Activated T-cell treated with anti-CD3 and anti-CD28 coated beads, Interleukin-2, amount 50 U/mL, for 4 hours (primary cell): Measurements from ENCODE around the gene CALY. TPM values are rescaled to one million over a fixed set of nuclear protein-coding genes. Genes with fewer than 3 reads are reported as not detected.
A peak's percentile ranks its signal among the peaks of the same experiment; 100 is the strongest.
"Not testable (repeated sequence)": the region's sequence is repeated elsewhere in the genome, so short reads cannot be mapped to it uniquely, and the experiment has no call there.

ENCODE experiments used
- ATAC-seq, 2 donors: fragments of 200-7000 bp; cut with Tn5 transposase; one replicate each; pipeline ENCODE4 v1.10.0; 2021
- DNase-seq: peaks from one replicate; pipeline ENCODE4 v3.0.0-alpha.2; 2020
- H3K27me3 Mint-ChIP-seq: one replicate; pipeline ENCODE4 v1.8.0; 2021; ENCODE audit warnings: low read depth, mixed read lengths
- H3K36me3 Mint-ChIP-seq: one replicate; pipeline ENCODE4 v1.8.0; 2022; ENCODE audit warnings: mixed read lengths; ENCODE audit not compliant: insufficient read depth
- H3K4me1 Mint-ChIP-seq: one replicate; pipeline ENCODE4 v1.8.0; 2021; ENCODE audit warnings: low read depth, mixed read lengths
- H3K4me3 Mint-ChIP-seq: one replicate; pipeline ENCODE4 v1.8.0; 2021; ENCODE audit warnings: mild to moderate bottlenecking, moderate library complexity, mixed read lengths
- H3K9me3 Mint-ChIP-seq: one replicate; pipeline ENCODE4 v1.8.0; 2021; ENCODE audit warnings: mixed read lengths
- total RNA-seq, 3 donors: library from RNA; stranded (reverse); gene quantifications; one replicate each; pipeline ENCODE4 v1.2.1, GENCODE V29; 2021

CALY gene, protein sequence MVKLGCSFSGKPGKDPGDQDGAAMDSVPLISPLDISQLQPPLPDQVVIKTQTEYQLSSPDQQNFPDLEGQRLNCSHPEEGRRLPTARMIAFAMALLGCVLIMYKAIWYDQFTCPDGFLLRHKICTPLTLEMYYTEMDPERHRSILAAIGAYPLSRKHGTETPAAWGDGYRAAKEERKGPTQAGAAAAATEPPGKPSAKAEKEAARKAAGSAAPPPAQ
- not detected for total RNA-seq

DNA sequence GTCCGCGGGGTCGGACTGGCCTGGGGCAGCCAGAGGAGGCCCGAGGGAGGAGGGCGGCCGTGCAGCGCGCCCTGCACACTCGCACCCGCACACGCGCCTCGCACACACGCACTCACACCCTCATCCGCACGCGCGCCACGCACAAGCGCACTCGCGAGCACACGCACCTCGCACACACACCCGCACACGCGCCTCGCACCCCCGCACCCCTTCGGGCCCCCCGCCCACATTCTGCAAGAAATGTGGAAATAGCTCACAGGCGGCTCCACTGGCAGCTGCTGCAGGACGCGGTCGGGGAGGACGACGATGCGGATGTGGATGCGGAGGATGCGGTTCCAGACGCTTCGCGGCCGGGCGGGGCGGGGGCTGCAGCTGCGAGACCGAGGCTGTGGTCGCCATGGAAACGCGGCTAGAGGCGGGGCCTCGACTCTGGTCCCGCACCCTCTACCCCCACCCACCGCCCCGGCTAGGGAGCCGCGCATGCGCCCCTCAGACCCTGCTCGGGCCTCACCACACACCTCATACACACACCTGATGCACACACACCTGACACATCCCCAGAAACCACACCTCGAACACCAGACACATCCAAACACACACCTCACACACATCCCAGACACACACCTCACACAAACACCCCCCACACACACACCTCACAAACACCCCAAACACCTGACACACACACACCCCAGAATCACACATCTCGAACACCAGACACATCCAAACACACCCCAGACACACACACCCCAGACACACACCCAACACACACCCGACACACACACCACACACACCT is at the start of gene CALY:
TSS of gene CALY (minus strand) at position 320 of the 793 bp plus-strand sequence. CDS start 7,907 bp downstream, outside the sequence.
- peak within 1 kb of the TSS; percentile 62 for H3K4me3 Mint-ChIP-seq
- no peaks in the 10 kb centered on the region for H3K9me3 Mint-ChIP-seq
- H3K4me1 Mint-ChIP-seq = peaks cover 6% of the 10 kb centered on the region
- peaks cover 6% of the 10 kb centered on the region for H3K27me3 Mint-ChIP-seq
- DNase-seq (peak; percentile 75), ATAC-seq (peak; percentile 41 to 46)
- H3K36me3 Mint-ChIP-seq = no peaks in the 10 kb centered on the region

DNA sequence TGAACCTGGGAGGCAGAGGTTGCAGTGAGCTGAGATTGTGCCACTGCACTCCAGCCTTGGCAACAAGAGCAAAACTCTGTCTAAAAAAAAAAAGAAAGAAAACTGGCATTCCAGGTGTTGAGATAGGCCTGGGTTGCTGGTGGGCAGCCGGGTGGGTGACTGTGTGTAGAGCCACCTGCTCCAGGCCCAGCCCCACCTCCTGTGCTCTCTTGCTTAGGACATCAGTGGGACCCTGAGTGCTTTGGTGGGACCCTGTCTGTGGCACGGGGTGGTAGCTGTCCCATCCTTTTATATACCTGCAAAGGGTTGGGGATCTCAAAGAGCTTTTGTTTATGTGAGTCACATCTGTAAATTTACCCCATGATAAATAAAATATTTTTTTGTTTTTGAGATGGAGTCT is 48.5 kb upstream of the CALY start:
- no peak for DNase-seq
- ATAC-seq = no peak

DNA sequence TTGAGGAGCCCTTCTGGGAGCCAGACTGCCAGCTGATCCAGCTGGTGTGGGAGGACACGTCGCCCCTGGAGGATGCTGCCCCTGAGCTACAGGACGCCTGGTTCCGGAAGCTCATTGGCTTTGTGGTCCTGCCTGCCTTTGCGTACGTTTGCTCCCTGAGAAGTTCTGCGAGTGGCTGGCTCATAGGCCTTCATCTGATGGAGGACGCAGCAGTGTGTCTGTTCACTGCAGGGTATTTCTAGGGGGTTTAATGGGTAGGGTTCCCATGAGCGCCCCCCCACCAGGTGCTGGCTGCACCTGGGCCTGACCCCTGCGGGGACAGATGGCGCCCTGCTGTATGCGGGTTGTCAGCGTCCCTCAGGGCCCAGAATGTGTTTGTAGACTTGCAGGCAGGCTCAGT is 47.4 kb upstream of the CALY start:
- ATAC-seq (no peak), DNase-seq (no peak)
- Mint-ChIP-seq H3K9me3 (no peaks in the 10 kb centered on the region), H3K4me1 (peaks cover 18% of the 10 kb centered on the region), H3K27me3 (no peaks in the 10 kb centered on the region), H3K36me3 (no peaks in the 10 kb centered on the region), H3K4me3 (no peak overlapping the region)

More for the DNA sequence above, 48.5 kb upstream of the CALY start:
- Mint-ChIP-seq H3K36me3 (no peaks in the 10 kb centered on the region), H3K27me3 (no peaks in the 10 kb centered on the region), H3K4me3 (no peak overlapping the region), H3K9me3 (no peaks in the 10 kb centered on the region), H3K4me1 (peaks cover 22% of the 10 kb centered on the region)

DNA sequence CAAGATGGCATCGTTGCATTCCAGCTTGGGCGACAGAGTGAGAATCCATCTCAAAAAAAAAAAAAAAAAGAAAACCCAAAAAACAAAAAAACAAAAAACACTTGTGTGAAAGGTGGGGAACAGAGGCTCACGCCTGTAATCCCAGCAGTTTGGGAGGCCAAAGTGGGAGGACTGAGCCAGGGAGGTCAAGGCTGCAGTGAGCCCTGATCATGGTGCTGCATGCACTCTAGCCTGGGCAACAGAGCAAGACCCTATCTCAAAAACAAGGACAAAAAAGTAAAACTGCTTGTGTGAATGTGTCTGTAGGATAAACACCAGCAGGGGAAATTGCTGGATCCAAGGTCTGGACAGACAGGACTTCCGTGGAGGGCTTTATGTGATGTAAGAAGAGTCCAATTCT is 46.9 kb upstream of the CALY start:
- Mint-ChIP-seq H3K4me1 (peaks cover 13% of the 10 kb centered on the region), H3K27me3 (no peaks in the 10 kb centered on the region), H3K36me3 (no peaks in the 10 kb centered on the region), H3K9me3 (no peaks in the 10 kb centered on the region), H3K4me3 (no peak overlapping the region)
- DNase-seq = no peak
- no peak for ATAC-seq

DNA sequence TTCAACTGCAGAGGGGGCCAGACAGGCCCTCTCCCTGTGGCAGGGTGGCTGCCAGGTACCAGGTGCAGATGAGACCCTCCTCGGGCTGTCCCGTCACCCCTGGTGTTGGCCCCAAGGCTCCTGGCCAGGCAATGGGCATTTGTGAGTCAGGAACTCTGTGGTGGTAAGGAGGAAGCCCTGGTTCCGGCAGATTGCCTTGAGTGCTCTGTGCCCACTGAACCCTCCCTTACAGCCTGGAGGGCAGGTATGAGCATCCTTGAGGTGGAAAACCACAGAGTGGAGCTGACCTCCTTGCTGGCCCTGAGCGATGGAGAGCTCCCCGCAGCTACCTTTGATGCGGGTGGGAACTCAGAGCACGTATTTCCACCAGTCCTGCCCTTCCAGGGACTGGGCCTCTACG is 44.3 kb upstream of the CALY start:
- peaks cover 12% of the 10 kb centered on the region for H3K4me1 Mint-ChIP-seq
- H3K36me3 Mint-ChIP-seq = no peaks in the 10 kb centered on the region
- H3K4me3 Mint-ChIP-seq = no peak overlapping the region
- H3K27me3 Mint-ChIP-seq = no peaks in the 10 kb centered on the region
- DNase-seq = no peak
- no peaks in the 10 kb centered on the region for H3K9me3 Mint-ChIP-seq
- no peak for ATAC-seq

DNA sequence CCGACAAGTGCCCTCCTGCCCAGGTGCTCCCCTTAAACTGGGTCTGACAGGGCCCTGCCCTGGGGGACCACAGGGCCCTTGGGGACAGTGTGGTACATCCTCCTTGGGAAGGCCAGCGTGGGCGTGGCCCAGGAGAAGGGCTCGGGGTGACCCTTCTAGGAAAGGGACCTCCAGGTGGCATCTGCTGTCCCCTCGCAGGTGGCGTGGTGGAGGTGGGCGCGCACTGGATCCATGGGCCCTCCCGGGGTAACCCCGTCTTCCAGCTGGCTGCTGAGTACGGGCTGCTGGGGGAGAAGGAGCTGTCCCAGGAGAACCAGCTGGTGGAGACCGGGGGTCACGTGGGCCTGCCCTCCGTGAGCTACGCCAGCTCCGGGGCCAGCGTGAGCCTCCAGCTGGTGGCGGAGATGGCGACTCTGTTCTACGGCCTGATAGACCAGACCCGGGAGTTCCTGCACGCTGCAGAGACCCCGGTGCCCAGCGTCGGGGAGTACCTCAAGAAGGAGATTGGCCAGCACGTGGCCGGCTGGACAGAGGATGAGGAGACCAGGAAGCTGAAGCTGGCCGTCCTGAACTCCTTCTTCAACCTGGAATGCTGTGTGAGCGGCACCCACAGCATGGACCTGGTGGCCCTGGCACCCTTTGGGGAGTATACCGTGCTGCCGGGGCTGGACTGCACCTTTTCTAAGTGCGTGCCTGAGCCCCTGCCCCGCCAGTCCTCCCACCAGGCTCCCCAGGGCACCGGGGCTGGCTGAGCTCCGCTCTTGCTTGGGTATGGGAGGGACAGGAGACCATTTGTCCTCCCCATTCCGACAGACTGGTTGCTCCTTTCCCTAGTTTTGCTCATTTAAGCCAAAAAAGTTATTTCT is 43.3 kb upstream of the CALY start:
- Mint-ChIP-seq H3K4me3 (peak overlapping the region; percentile 72), H3K27me3 (no peaks in the 10 kb centered on the region), H3K36me3 (no peaks in the 10 kb centered on the region), H3K9me3 (no peaks in the 10 kb centered on the region), H3K4me1 (peaks cover 12% of the 10 kb centered on the region)
- DNase-seq (no peak), ATAC-seq (peak in 1 of 2 donors; percentile 1)

DNA sequence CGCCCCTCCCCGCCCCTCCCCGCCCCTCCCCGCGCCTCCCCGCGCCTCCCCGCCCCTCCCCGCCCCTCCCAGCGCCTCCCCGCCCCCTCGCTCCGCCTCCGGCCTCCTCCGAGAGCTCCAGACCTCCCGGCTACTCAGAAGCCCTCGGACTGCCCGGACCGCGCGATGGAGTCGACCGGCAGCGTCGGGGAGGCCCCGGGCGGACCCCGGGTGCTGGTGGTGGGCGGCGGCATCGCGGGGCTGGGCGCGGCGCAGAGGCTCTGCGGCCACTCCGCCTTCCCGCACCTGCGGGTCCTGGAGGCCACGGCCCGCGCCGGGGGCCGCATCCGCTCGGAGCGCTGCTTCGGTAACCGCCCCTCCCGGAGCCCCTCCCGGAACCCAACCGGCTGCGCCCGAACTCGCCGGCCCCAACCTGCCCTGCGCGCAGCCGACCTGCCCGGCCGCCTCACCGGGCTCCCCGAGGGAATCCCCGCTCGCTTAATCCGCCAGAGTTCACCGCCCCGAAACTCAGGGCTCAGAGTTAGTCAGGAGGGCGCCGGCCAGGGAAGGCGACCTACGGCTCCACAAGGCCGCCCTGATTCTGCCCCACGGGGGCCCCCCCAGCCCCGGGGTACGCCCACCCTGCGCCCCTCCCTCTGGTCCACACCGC is 42.6 kb upstream of the CALY start, which contains the start of gene PAOX:
TSS of gene PAOX (plus strand) at position 111 of the 649 bp plus-strand sequence. CDS start at position 166, 55 bp downstream.
- H3K4me1 Mint-ChIP-seq = peaks cover 12% of the 10 kb centered on the region
- no peaks in the 10 kb centered on the region for H3K9me3 Mint-ChIP-seq
- peak; percentile 57 for DNase-seq
- ATAC-seq = peak; percentile 74 to 75
- no peaks in the 10 kb centered on the region for H3K27me3 Mint-ChIP-seq
- peak within 1 kb of the TSS; percentile 81 for H3K4me3 Mint-ChIP-seq
- no peaks in the 10 kb centered on the region for H3K36me3 Mint-ChIP-seq

DNA sequence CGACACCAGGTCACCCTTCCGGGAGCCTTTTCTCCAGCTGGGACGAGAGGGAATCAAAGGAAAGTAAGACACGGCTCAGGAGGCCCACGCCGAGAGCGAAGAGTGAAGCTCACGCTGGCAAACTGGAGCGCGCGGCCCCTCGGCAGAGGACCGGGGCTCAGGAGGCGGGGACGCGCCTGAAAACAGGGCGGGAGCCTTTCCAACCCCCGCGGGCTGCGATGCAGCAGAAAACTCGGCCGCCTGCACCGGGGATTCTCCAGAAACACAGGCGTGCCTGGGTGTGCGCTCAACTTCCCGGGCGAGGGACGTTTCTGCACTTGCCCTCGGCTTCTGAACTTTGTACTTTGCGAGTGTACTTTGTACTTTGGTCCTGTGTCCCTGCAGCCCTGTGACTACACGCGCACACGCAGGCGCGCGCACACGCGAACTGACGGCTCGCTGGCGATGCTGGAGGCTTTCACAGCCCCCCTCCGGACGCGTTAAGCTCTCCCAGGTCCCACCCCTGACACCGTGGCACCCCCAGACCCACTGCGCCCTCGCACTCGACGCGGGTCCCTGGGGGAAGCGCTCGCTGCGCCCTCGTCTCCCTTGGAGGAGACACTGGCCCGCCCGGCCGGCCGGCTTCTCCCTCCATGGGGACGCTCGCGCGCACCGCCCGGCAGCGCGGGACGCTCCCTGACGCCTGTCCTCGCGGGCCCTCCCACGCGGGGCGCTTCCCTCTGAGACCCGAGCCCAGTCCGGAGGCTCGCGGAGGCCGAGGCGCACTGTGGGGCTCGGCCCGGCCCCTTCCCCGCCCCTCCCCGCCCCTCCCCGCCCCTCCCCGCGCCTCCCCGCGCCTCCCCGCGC is 41.8 kb upstream of the CALY start:
- Mint-ChIP-seq H3K36me3 (no peaks in the 10 kb centered on the region), H3K4me1 (peaks cover 15% of the 10 kb centered on the region), H3K4me3 (peak overlapping the region; percentile 81), H3K9me3 (no peaks in the 10 kb centered on the region), H3K27me3 (no peaks in the 10 kb centered on the region)
- DNase-seq (peak; percentile 49), ATAC-seq (peak; percentile 65 to 66)

DNA sequence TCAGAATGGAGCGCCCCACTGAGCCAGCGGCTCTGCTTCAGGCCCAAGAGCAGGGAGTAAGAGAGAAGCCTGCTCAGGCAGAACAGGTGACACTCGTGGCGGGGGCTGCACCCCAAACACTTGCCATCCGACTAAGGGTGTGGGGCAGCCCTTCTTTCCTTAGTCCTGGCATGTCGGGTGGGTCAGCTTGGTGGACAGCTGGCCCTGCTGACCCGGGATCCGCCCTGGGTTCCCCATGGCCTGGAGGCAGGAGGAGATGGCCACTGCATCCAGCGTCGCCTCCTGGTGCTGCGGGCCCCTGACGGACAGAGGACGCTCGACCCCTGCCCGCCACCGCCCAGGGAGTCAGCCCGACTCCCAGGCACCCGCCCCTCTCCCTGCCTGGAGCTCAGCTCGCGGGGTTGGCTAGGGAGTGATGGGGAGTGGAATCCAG is 41.1 kb upstream of the CALY start:
- H3K4me1 Mint-ChIP-seq = peaks cover 15% of the 10 kb centered on the region
- no peaks in the 10 kb centered on the region for H3K9me3 Mint-ChIP-seq
- no peak for ATAC-seq

DNA sequence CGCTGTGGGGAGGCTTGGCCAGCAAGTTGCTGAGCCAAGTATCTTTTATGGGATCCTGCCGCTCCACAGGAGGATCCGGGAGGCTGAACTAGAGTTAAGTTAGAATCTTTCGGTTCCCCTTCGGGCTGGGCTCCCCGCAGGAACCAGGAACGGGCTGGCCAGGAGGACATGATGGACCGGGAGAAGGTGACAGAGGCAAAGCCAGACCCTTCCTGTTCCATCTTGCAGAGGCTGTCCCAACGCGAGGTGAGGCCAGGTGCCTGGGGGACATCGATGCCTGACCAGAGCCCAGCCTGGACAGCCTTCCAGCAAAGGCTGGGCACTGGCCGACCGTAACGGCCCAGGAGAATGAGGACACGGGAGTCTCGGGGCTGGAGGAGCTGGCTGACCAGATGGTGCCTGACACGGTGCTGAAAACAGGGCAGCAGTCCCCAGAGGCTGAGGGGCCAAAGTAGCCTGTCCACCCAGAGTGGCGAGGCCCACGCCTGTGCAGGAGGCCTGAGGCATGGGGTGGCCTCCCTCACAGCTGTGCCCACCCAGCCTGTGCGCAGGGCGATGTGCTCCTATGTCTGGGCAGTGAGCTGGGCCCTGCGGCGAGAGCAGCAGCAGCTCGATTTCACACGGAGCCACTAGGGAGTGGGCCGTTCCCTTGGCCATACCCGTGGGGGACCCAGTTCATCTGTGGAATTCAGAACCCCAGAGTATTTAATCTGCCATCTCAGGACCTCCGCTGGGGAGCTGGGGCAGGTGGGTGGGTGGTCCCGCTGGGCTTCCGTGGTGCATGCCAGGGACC is 40.5 kb upstream of the CALY start:
- H3K27me3 Mint-ChIP-seq = no peaks in the 10 kb centered on the region
- ATAC-seq = no peak
- H3K9me3 Mint-ChIP-seq = no peaks in the 10 kb centered on the region
- DNase-seq = no peak
- peak overlapping the region; percentile 81 for H3K4me3 Mint-ChIP-seq
- no peaks in the 10 kb centered on the region for H3K36me3 Mint-ChIP-seq
- peaks cover 15% of the 10 kb centered on the region for H3K4me1 Mint-ChIP-seq

More for the DNA sequence above, 41.1 kb upstream of the CALY start:
- no peaks in the 10 kb centered on the region for H3K27me3 Mint-ChIP-seq
- DNase-seq = no peak
- H3K36me3 Mint-ChIP-seq = no peaks in the 10 kb centered on the region
- H3K4me3 Mint-ChIP-seq = peak overlapping the region; percentile 81

DNA sequence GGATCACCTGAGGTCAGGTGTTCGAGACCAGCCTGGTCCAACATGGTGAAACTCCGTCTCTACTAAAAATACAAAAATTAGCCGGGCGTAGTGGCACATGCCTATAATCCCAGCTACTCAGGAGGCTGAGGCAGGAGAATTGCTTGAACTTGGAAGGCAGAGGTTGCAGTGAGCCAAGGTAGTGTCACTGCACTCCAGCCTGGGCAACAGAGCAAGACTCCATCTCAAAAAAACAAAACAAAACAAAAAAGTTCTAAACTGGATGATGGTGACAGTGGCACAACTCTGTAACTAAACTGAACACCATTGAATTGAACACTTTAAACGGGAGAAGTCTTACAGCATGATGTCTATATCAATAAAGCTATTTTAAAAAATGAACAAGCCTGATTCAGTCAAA is 39.5 kb upstream of the CALY start:
- not testable (repeated sequence) for H3K9me3 Mint-ChIP-seq, H3K36me3 Mint-ChIP-seq, DNase-seq, ATAC-seq, H3K27me3 Mint-ChIP-seq
- Mint-ChIP-seq H3K4me1 (peaks cover 16% of the 10 kb centered on the region), H3K4me3 (peak overlapping the region; percentile 44)

DNA sequence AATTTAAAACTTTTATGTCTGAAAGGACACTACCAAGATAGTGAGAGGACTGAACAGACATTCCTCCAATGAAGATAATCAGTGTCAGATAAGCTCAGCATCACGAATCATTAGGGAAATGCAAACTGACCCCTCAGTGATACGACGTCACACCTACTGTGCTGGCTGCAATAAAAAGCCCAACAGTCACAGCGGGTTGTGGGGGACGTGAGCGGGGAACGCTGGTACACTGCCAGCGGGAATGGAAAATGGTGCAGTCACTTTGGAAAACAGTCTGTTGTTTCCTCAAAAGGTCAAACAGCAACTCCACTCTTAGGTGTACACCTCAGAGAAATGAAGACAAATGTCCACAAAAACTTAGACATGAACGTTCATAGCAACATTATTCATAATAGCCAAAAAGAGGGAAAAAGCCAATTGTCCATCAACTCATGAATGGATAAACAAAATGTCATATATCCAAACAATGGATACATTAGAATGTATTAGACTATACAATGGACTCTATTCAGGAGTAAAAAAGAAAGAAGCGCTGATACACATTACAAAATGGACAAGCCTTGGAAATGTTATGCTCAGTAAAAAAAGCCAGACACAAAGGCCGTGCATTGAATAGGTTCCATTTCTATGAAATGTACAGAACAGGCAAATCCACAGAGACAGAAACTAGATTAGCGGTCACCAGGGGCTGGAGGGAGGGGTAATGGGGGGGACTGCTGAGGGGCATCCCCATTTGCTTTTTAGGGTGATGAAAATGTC is 38.8 kb upstream of the CALY start:
- Mint-ChIP-seq H3K4me3 (peak overlapping the region; percentile 70), H3K4me1 (peaks cover 16% of the 10 kb centered on the region), H3K27me3 (no peaks in the 10 kb centered on the region), H3K36me3 (peaks cover under 1% of the 10 kb centered on the region), H3K9me3 (no peaks in the 10 kb centered on the region)
- no peak for ATAC-seq
- DNase-seq = no peak
